RPMI8226 (cell line): Measurements from ENCODE around the gene PIN1.

Experiments
- DNase-seq: peaks from one replicate; pipeline ENCODE4 v3.0.0-alpha.2; 2015

PIN1 gene

DNA sequence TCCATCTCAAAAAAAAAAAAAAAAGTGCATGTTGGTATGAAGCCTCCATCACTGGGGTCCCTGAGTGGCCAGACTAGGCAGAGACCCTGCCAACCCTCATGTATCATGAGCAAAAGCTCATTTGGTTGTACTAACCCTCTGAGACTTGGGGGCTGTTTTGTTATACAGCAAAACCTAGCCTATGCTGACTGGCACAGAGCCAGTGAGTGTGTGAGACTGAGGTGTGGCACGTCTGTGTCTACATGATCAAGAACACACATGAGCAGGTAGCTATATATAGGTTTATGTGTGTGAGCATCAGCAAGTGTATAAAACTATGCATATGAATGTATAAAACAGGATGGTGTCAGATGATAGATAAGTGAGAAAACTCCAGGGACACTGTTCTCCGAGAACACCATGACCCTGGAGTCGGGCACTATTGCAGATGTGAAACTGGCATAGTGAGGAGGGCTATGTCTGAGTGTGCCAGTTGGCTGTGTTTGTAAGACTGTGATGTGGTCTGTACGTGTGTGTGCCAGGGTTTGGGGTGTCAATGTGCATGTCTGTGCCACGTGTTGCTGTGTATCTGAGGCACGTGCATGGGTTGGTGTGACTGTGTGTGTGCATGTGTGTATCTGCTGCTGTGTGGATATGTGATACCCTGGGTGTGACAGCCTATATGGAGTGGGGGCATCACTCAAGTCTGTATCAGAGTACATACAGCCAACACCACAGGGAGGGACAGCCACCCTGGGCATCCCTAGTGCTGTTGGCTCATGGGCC, 56.7 kb downstream of the PIN1 start:
- DNase-seq, result no peak
